GM23248 (cell line): ENCODE results near the gene ZNF541. TPM values are rescaled to one million over a fixed set of nuclear protein-coding genes. Genes with fewer than 3 reads are reported as not detected.

Experiments used
- DNase-seq: peaks from one replicate; pipeline ENCODE4 v3.0.0-alpha.2; 2015
- H2AFZ ChIP-seq: fragments of 200-600 bp; sonication (generic); 2 replicates; pipeline ENCODE4 v1.6.1; 2016; ENCODE audit warnings: antibody characterized with exemption
- H3F3A ChIP-seq: fragments of 200-600 bp; sonication (generic); 2 replicates; pipeline ENCODE4 v1.6.1; 2016; ENCODE audit warnings: mild to moderate bottlenecking, antibody characterized with exemption, mixed run types; ENCODE audit not compliant: insufficient read depth
- H3K27ac ChIP-seq: fragments of 200-600 bp; sonication (generic); 2 replicates; pipeline ENCODE4 v1.5.1; 2016; ENCODE audit warnings: mild to moderate bottlenecking
- H3K27me3 ChIP-seq: fragments of 200-600 bp; sonication (generic); replicated peaks from 2 replicates; pipeline ENCODE4 v1.6.1; 2016; ENCODE audit warnings: mild to moderate bottlenecking; ENCODE audit not compliant: insufficient read depth
- H3K36me3 ChIP-seq: fragments of 200-600 bp; sonication (generic); 2 replicates; pipeline ENCODE4 v1.6.1; 2016; ENCODE audit warnings: low read depth, mild to moderate bottlenecking
- H3K4me1 ChIP-seq: fragments of 200-600 bp; sonication (generic); 2 replicates; pipeline ENCODE4 v1.6.1; 2016; ENCODE audit warnings: mild to moderate bottlenecking; ENCODE audit not compliant: insufficient read depth
- H3K4me2 ChIP-seq: fragments of 200-600 bp; sonication (generic); one replicate; pipeline ENCODE4 v1.6.1; 2016; ENCODE audit warnings: mild to moderate bottlenecking; ENCODE audit not compliant: unreplicated experiment
- H3K4me3 ChIP-seq: fragments of 200-600 bp; sonication (generic); 2 replicates; pipeline ENCODE4 v1.5.1; 2016; ENCODE audit warnings: mild to moderate bottlenecking
- H3K79me2 ChIP-seq: fragments of 200-600 bp; sonication (generic); 2 replicates; pipeline ENCODE4 v1.6.1; 2016; ENCODE audit warnings: mild to moderate bottlenecking; ENCODE audit not compliant: insufficient read depth
- H3K9ac ChIP-seq: fragments of 200-600 bp; sonication (generic); 2 replicates; pipeline ENCODE4 v1.6.1; 2016; ENCODE audit warnings: mild to moderate bottlenecking
- H3K9me2 ChIP-seq: fragments of 200-600 bp; sonication (generic); 2 replicates; pipeline ENCODE4 v1.6.1; 2016; ENCODE audit warnings: mixed run types, mild to moderate bottlenecking, moderate library complexity; ENCODE audit not compliant: insufficient read depth
- H3K9me3 ChIP-seq: fragments of 200-600 bp; sonication (generic); one replicate; pipeline ENCODE4 v1.6.1; 2017; ENCODE audit warnings: low read depth
- H4K20me1 ChIP-seq: fragments of 200-600 bp; sonication (generic); 2 replicates; pipeline ENCODE4 v1.6.0; 2016; ENCODE audit not compliant: insufficient read depth
- EZH2 ChIP-seq: fragments of 200-600 bp; sonication (generic); IDR thresholded peaks from 2 replicates; pipeline ENCODE4 v1.6.1; 2018; ENCODE audit warnings: antibody characterized with exemption, mild to moderate bottlenecking; ENCODE audit not compliant: insufficient read depth, poor library complexity, severe bottlenecking
- EZH2phosphoT487 ChIP-seq: fragments of 200-600 bp; sonication (generic); IDR thresholded peaks from 2 replicates; pipeline ENCODE4 v1.6.1; 2018; ENCODE audit warnings: antibody characterized with exemption, moderate library complexity, mild to moderate bottlenecking, low read depth; ENCODE audit not compliant: insufficient read depth
- WGBS, 2 experiments: methylation state at CpG; one replicate each; pipeline ENCODE4 v1.1.6; 2015 to 2017; ENCODE audit warnings: low lambda C conversion rate in 2 of 2, low coverage in 1 of 2; ENCODE audit errors: missing lambda C conversion rate in 2 of 2; 5-methylcytosine and 5-hydroxymethylcytosine counted together
- in situ Hi-C: fragments of 300-500 bp; cut with MboI; formaldehyde crosslinking; loops from 2 replicates; pipeline ENCODE4 v1.15.0; 2020
- polyA plus RNA-seq: library from polyadenylated mRNA; unstranded; fragments of >200 nt; fragmentation: Nextera tagmentation; extraction: Ambion mirVana; gene quantifications from 2 replicates; pipeline ENCODE4 v1.2.1, GENCODE V29; 2016
- total RNA-seq: library from RNA; depleted of rRNA; stranded (reverse); fragments of >200 nt; shearing (Covaris generic); gene quantifications from 2 replicates; pipeline ENCODE4 v1.2.3, GENCODE V29; 2014

Gene ZNF541
- total and polyA plus RNA-seq, 2 experiments from 2014 or later: 0.15 TPM; not detected in 1

DNA sequence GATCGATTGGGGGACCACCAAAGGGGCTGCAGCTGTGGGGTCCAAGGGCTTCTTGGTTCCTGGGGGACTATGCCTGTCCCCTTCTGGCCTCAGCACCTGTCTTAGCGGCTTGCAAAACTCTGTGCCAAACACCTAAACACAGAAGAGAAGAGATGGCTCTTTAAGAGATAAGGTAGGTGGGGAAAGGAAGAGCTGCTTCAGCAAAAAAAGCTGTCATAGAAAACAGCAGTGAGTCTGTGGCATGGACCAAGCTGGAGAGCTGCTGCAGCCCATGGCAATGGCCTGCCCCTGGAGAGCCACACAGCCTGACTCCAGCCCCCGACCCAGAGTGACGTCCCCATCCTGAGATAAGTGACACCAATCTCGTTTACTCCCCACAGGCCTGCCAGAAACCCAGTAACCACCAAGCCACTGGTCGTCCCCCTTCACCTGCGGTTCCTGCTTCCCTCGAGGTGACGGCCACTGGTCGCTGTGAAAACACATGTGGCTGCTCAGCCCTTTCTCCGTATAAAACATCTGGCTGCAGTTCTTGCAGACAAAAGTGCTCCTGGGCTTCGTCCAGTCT, 33.1 kb downstream of the ZNF541 start:
- no peaks in the 10 kb centered on the region for H3K4me1 ChIP-seq
- in situ Hi-C loops: no loop called here

DNA sequence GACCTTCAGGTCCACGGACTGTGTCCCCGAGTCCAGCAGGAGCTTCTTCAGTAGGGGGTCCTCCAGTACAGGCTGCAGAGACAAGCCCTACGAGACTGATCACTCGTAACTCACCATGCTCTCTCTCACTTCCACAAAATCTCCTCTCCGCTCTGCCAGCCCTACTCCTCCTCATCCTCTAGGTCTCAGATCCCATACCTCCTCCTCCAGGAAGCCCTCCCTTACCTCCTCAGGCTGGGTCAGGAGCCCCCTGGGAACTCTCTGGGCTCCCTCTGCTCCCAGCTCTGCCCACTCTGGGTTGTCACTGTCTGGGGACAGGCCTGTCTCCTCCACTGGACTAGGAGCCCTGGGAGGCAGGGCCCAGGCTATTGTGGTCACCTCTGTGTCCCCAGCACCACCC, 34.1 kb downstream of the ZNF541 start:
- H3K27me3 ChIP-seq: no peaks in the 10 kb centered on the region
- no peak overlapping the region for H3K27ac ChIP-seq
- H3K9me3 ChIP-seq: no peaks in the 10 kb centered on the region
- H3K4me2 ChIP-seq: no peak overlapping the region
- H2AFZ ChIP-seq: no peak overlapping the region
- no peaks in the 10 kb centered on the region for H3K79me2 ChIP-seq
- H4K20me1 ChIP-seq: no peaks in the 10 kb centered on the region
- H3K4me3 ChIP-seq: no peak overlapping the region
- WGBS, 2 experiments: 75 to 80% methylated on average over 5 of the region's 5 CpGs
- no peak for DNase-seq
- H3K36me3 ChIP-seq: no peaks in the 10 kb centered on the region
- no peaks in the 10 kb centered on the region for H3F3A ChIP-seq
- in situ Hi-C loops: no loop called here
- no peak for TF ChIP-seq EZH2
- no peak for TF ChIP-seq EZH2phosphoT487
- no peaks in the 10 kb centered on the region for H3K9me2 ChIP-seq
- no peaks in the 10 kb centered on the region for H3K4me1 ChIP-seq
- H3K9ac ChIP-seq: no peak overlapping the region

More for the DNA sequence above, 33.1 kb downstream of the ZNF541 start:
- TF ChIP-seq EZH2 (no peak), EZH2phosphoT487 (no peak)
- Histone ChIP-seq H3K27me3 (no peaks in the 10 kb centered on the region), H2AFZ (no peak overlapping the region), H3K27ac (no peak overlapping the region), H3K79me2 (no peaks in the 10 kb centered on the region), H3F3A (no peaks in the 10 kb centered on the region), H3K9me3 (no peaks in the 10 kb centered on the region), H3K4me2 (no peak overlapping the region), H3K9me2 (no peaks in the 10 kb centered on the region), H3K36me3 (no peaks in the 10 kb centered on the region), H4K20me1 (no peaks in the 10 kb centered on the region), H3K4me3 (no peak overlapping the region), H3K9ac (no peak overlapping the region)
- WGBS, 2 experiments: 50 to 51% methylated on average over 11 to 12 of the region's 12 CpGs
- DNase-seq: no peak

GRCh38 chr19:47537493-47537892, 35.5 kb downstream of the ZNF541 start:
- Histone ChIP-seq H3K9me3 (no peaks in the 10 kb centered on the region), H4K20me1 (no peaks in the 10 kb centered on the region), H3K9me2 (no peaks in the 10 kb centered on the region), H3K9ac (no peak overlapping the region), H3K4me1 (no peaks in the 10 kb centered on the region), H3K79me2 (no peaks in the 10 kb centered on the region), H2AFZ (no peak overlapping the region), H3F3A (no peaks in the 10 kb centered on the region), H3K27me3 (no peaks in the 10 kb centered on the region), H3K27ac (no peak overlapping the region), H3K4me3 (no peak overlapping the region), H3K4me2 (no peak overlapping the region), H3K36me3 (no peaks in the 10 kb centered on the region)
- TF ChIP-seq EZH2 (no peak), EZH2phosphoT487 (no peak)
- WGBS, 2 experiments: 57% methylated on average over 4 of the region's 4 CpGs
- DNase-seq: no peak
- in situ Hi-C loops: no loop called here

GRCh38 chr19:47534628-47535027, 38.3 kb downstream of the ZNF541 start:
- DNase-seq: no peak
- Histone ChIP-seq H3K27me3 (no peaks in the 10 kb centered on the region), H3K36me3 (no peaks in the 10 kb centered on the region), H3K9me2 (no peaks in the 10 kb centered on the region), H2AFZ (no peak overlapping the region), H3K4me3 (no peak overlapping the region), H3K4me2 (no peak overlapping the region), H3F3A (no peaks in the 10 kb centered on the region), H3K9me3 (no peaks in the 10 kb centered on the region), H3K79me2 (no peaks in the 10 kb centered on the region), H3K4me1 (no peaks in the 10 kb centered on the region), H4K20me1 (no peaks in the 10 kb centered on the region), H3K9ac (no peak overlapping the region), H3K27ac (no peak overlapping the region)
- in situ Hi-C loops: no loop called here
- no peak for TF ChIP-seq EZH2
- TF ChIP-seq EZH2phosphoT487: no peak
- 39 to 40% methylated on average over 1 of the region's 1 CpG for WGBS, 2 experiments
